NCI-H1417 treated with DMSO at 0.1 percent for 48 hours (cell line): Measurements from ENCODE around the gene MAP3K12.
"Not testable (repeated sequence)": the region's sequence is repeated elsewhere in the genome, so short reads cannot be mapped to it uniquely, and the experiment has no call there.

ENCODE experiments used
- DNase-seq: peaks from one replicate; lab custom pipeline; 2025; lab: John Stamatoyannopoulos, UW

The MAP3K12 gene

DNA sequence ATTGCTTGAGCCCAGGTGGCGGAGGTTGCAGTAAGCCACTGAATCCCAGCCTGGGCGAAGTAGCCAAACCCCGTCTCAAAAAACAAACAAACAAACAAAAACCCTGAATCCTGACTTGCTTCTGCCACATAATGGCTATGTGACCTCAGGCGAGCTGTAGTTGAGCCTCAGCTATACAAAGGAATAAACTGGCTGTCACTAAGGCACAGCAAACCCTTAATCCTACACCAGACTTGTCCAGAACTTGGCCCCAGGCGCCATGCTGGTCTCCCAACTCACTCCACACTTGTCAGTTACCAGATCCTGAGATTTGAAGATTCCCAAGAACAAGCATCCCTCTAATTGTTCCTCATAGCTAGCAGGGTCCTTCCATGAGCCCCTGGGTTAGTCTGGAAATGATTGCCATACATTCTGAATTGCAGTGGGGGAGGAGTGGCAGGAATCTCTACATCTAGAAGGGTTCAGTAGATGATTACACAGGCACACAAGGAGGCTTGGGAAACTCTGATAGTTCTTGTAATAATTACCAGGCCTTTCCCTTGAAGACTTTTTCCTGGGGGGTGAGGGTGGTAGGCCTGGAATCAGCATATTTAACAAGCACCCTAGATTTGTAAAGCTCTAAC lies 9.9 kb downstream of the MAP3K12 start:
- no peak for DNase-seq

DNA sequence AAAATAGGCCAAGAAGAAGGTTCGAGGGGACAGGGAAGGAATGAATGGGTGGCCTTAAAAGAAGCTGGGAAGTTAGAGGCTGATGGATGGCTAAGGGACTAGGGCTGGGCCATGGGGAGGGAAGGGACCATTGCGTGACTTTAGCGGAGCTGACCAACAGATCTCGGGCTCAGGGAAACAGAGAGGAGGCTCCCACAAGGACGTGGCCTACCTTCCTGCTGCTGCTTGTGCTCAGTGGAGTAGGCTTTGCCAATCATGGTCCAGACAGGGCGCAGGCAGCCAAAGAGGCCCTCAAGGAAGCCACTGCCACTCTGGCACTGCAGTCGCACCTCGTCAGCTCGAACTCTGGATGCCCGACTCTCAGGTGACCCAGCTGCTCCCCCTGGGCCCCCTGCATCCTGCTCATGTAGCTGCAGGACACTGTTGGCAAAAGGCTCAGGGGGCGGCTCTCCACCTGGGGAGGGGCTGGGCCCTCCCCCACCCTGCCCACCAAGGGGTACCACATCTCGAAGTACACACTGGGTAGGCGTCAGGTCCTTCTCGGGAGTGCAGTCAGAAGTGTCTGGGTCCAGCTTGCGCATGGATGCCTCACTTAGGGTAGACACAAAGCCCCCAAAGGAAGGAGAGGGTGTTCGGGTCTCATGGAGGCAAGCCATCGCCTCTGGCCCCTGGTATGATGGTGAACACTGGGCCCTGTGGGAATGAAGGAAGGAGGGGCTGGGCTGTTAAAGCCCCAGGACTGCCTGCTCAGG lies 12.3 kb downstream of the MAP3K12 start:
- no peak for DNase-seq

GRCh38 chr12:53485955-53486735 lies 13.1 kb downstream of the MAP3K12 start:
- no peak for DNase-seq

DNA sequence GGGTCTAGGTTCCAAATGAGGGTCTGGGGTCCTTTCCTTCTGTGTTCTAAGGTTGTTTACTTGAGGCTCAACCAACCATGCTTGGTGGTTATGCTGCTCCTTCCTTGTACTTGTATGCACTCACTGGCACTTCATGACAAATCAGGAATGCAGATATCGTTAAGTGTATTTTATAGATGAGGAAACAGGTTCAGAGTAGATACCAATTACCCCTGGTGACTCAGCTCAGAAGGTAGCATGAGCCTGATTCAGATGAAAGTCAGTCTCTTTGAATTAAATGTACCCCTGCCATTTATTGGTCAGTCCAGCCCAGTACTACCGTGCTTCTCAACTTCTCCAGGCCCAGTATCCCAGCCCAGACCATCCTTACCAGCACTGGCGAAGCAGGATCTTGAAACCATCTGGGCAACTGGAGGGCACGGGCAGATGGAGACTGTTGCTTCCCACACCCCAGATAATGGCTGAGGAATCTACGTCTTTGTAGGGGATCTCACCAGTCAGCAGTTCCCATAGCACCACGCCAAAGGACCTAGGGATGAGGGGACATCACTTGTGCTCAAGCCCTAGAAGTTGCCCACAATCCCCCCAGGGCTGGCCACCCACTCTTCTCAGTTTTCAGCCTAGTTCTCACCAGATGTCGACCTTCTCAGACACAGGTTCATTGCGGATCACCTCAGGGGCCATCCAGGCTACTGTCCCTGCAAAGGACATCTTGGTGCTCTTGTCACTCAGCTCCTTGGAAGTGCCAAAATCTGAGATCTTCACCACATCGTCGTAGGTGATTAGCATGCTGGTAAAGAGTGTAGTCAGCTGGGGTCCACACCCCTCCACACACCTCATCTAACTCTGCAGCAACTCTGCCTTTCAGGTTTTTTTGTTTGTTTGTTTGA lies 14.3 kb downstream of the MAP3K12 start:
- DNase-seq = no peak

GRCh38 chr12:53483979-53484377 lies 15.3 kb downstream of the MAP3K12 start:
- no peak for DNase-seq

DNA sequence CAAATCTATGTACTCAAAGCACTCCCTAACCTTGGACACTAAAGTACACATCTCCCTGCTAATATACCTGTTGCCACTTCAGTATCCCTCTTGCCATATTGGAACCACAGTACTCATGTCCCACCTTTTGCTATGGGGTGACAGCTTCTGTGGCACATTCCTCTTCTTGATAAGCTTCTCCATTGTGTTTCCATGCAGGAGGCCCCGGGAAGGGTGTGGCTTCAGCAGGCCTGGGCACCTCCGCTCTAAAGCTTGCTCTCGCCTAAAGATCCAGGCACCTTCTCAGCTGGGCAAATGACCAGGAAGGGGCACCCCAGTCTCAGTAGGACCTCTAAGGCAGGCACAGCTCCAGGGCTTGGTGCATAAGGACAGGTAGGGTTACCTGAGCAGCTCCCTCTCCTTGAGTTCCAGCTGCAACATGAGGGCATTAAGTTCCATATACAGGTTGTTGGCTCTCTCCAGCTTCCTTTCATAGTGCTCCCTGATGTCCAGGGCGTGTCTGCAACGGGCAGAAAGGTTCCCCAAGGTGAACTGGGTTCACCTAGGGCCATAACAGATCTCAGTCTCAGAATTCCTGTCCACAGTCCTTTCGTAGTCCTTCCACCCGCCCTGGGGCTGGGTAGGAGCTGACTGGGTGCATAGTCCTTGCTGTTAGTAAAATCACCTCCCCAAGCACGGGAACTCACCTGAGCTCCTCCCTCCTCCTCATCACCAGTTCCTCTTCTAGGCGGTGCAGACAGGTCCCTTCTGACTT lies 15.9 kb downstream of the MAP3K12 start:
- DNase-seq = no peak

- DNase-seq = no peak
Observed at GRCh38 chr12:53482626-53483168, 16.6 kb downstream of the MAP3K12 start.

DNA sequence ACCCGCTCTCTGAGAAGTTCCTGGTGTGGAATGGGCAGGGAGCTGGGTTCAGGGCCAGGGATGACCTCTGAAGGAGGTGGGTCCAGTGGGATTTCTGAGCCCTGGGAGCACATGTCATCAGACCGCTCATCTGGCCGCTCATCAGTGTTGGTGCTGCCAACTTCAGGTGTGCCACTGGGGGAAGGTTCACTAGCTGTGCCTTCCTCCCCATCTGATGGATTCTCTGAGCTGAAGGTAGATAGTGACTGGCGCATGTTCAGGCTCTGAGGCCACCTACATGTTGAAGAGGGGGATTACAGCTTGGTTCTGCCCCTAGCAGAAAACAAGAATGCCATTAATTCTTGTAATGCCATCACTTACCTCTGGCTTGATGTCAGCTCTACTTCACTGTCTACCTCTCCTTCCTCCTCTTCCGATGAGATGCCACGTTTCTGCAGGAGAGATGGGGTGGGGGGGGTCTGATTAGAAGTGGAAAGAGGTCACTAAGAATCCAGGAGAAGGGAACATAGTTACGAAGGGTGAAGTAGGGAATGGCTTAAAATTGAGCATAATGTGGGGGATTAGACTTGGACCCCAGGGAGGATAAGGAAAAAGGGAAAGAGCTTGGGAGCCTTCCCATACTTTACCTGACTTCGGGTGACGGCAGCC lies 17.2 kb downstream of the MAP3K12 start:
- no peak for DNase-seq

GRCh38 chr12:53481458-53481857 lies 17.8 kb downstream of the MAP3K12 start:
- DNase-seq = not testable (repeated sequence)

- no peak for DNase-seq
Observed at GRCh38 chr12:53480491-53481442, 18.5 kb downstream of the MAP3K12 start.

- DNase-seq = no peak
Observed at GRCh38 chr12:53479331-53479730, 19.9 kb downstream of the MAP3K12 start.

DNA sequence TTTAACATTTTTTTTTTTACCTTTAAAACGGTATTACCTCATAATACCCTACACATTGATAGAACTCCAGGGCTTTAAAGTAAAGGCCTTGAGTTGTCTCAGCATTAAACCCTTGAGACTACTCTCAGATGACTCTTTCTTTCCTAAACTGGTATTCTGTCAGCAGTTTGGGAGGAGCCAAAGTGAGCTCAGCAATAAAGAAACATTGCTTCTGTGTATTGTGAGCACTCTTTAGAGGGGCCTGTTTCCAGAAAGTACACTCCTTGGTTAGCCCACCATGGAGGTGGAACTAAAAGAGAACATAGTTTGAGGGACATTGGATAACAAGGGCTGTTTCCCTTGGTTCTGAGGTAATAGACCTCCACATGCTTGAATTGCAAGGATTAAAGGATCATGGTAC lies 20.4 kb downstream of the MAP3K12 start:
- DNase-seq = no peak

- no peak for DNase-seq
Observed at GRCh38 chr12:53476769-53477209, 22.5 kb downstream of the MAP3K12 start.

DNA sequence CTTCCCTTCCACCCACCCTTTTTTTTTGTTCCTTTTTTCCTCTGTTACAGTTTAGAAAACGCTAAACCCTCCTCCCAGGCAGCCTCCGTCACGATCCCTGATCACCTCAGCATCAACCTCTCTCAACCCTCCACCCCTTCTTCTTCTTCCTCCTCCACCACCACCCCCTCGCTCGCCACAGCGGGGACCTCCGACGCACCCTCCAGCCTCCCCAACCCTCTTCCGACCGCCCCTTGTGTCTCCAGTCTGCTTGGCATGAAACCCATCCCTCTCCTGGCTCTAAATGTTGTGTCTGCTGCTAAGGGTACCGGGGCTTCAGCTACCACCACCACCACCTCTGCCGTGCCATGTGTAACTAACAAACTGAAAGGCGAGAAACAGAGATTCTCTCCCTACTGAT lies 24.4 kb downstream of the MAP3K12 start:
- DNase-seq = no peak

- DNase-seq = no peak
Observed at GRCh38 chr12:53474077-53474476, 25.2 kb downstream of the MAP3K12 start.

DNA sequence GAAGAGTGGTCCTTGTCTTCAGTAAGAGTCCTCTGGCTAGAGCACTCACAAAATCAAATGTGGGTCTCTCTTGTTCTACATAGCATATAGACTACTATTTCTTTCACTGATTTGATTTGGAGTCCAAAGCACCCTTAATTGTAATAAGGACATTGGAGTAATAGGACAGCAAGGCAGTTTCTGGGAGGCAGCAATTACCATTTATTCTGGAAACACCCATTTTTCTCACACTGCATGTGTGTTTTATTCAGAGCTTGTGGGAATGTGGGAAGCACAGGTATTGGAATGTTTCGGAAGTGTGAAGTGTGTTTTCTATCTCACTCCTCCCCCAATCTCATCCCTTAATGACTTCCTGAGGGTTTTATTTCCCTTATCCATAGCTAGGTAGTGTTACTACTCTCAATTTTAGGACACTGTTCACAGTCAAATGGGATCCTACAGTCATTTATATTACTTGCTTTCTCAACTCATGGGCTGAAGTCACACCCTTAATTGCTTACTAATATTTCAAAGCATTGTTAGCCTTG lies 27.1 kb downstream of the MAP3K12 start:
- no peak for DNase-seq

DNA sequence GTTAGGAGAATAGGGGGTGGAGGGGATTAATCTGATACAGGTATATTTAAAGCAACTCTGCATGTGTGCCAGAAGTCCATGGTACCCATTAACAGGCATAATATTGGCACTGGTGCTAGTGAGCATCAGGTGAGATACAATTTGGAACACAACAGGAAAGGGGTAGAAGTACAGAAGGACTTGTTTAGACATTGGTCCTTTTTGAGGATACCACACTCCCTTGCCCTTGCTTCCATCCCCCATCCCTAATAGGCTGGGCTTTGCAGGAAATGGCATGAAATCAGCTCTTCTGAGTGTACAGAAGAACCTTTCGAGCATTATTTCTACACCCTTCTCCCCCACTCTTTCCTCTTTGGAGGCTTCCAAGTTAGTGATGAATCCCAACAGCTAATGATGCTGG lies 31.0 kb downstream of the MAP3K12 start:
- DNase-seq = no peak

DNA sequence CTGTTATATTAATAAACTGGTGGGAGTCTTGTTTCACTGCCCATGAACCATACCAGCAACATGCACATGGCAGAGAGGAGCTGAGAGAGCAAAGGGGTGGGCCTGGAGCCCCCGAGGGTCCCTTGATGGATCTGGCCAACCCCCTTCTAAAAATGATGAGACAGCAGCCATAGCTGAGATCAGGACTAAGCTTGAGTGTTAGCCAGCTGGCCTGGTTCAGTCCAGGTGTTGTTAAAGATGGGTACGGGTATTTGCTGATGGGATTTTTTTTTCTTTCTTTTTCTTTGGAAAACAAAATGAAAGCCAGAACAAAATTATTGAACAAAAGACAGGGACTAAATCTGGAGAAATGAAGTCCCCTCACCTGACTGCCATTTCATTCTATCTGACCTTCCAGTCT lies 31.4 kb downstream of the MAP3K12 start:
- DNase-seq = no peak

GRCh38 chr12:53467082-53467481 lies 32.2 kb downstream of the MAP3K12 start:
- DNase-seq = no peak
